Spleen (tissue), 11 donors: ENCODE data around the gene SHE. TPM values are rescaled to one million over a fixed set of nuclear protein-coding genes. Genes with fewer than 3 reads are reported as not detected.

ENCODE experiments used
- DNase-seq: peaks from one replicate; pipeline ENCODE4 v3.0.0-alpha.2; 2020
- H3K27ac ChIP-seq, 8 donors: fragments of 200-600 bp; sonication (generic) in 7 of 8; 1 replicate in 4 of 8; 2 replicates in 4 of 8; pipeline versions ENCODE4 v1.5.0 to v1.8.0; 2016 to 2021; ENCODE audit warnings: inconsistent platforms in 4 of 8, mild to moderate bottlenecking in 4 of 8, moderate library complexity in 1 of 8
- H3K27me3 ChIP-seq, 7 donors: fragments of 200-600 bp; sonication (generic) in 6 of 7; replicated peaks in 1 of 7; 1 replicate in 4 of 7; 2 replicates in 3 of 7; pipeline versions ENCODE4 v1.5.0 to v1.8.0; 2016 to 2021; ENCODE audit warnings: inconsistent platforms in 3 of 7, mild to moderate bottlenecking in 1 of 7
- H3K36me3 ChIP-seq, 6 donors: fragments of 200-600 bp; sonication (generic) in 5 of 6; 1 replicate in 4 of 6; 2 replicates in 2 of 6; pipeline versions ENCODE4 v1.5.0 to v1.8.0; 2016 to 2021; ENCODE audit warnings: inconsistent platforms in 2 of 6
- H3K4me1 ChIP-seq, 6 donors: fragments of 200-600 bp; sonication (generic) in 5 of 6; 1 replicate in 3 of 6; 2 replicates in 3 of 6; pipeline versions ENCODE4 v1.5.0 to v1.8.0; 2016 to 2021; ENCODE audit warnings: inconsistent platforms in 3 of 6
- H3K4me3 ChIP-seq, 8 donors: fragments of 200-600 bp; sonication (generic) in 7 of 8; 1 replicate in 4 of 8; 2 replicates in 4 of 8; pipeline versions ENCODE4 v1.5.0 to v1.8.0; 2016 to 2021; ENCODE audit warnings: inconsistent platforms in 4 of 8, mild to moderate bottlenecking in 4 of 8, moderate library complexity in 2 of 8
- H3K9me3 ChIP-seq, 8 donors: fragments of 200-600 bp; sonication (generic) in 7 of 8; 1 replicate in 4 of 8; 2 replicates in 4 of 8; pipeline versions ENCODE4 v1.5.0 to v1.8.0; 2016 to 2021; ENCODE audit warnings: inconsistent platforms in 4 of 8
- CTCF ChIP-seq, 11 experiments: fragments of 200-600 bp in 7 of 11; fragments of 450-650 bp in 4 of 11; sonication (generic) in 4 of 11; IDR thresholded peaks in 8 of 11; conservative IDR thresholded peaks in 3 of 11; 1 replicate in 7 of 11; 2 replicates in 4 of 11; pipeline versions ENCODE4 v1.4.0 to v1.8.0; 2016 to 2021; ENCODE audit warnings: antibody characterized with exemption in 11 of 11, inconsistent platforms in 4 of 11, mild to moderate bottlenecking in 1 of 11
- POLR2A ChIP-seq, 3 donors: fragments of 450-650 bp; IDR thresholded peaks; one replicate each; pipeline ENCODE4 v1.5.1; 2017; ENCODE audit warnings: antibody characterized with exemption in 3 of 3, mild to moderate bottlenecking in 1 of 3
- POLR2AphosphoS5 ChIP-seq, 3 donors: sonication (generic); formaldehyde crosslinking; IDR thresholded peaks; one replicate each; pipeline ENCODE4 v1.5.1; 2017; ENCODE audit warnings: antibody characterized with exemption in 3 of 3
- WGBS, 5 donors: extraction: QIAGEN DNeasy Blood & Tissue Kit in 3 of 5; methylation state at CpG; one replicate each; pipeline versions ENCODE4 v1.1.5 to v1.1.7; 2013 to 2018; 5-methylcytosine and 5-hydroxymethylcytosine counted together
- intact Hi-C: fragments of 100-400 bp; cut with DNase I; formaldehyde crosslinking; loops from one replicate; pipeline ENCODE4 v1.15.0; 2023; ENCODE audit warnings: low total_unique reads
- polyA plus RNA-seq, 3 donors: library from polyadenylated mRNA; stranded (reverse); fragments of 200-250 nt; gene quantifications; one replicate each; pipeline ENCODE4 v1.2.1, GENCODE V29; 2013
- total RNA-seq, 7 donors: library from RNA; depleted of rRNA in 3 of 7; stranded (reverse); fragments of >200 nt in 3 of 7; fragmentation: NEBNext Ultra II Directional in 4 of 7; extraction: Animal tissue kit (Norgen Biotek cat#: 25700) in 4 of 7; gene quantifications; one replicate each; pipeline versions ENCODE4 v1.1.0 to v1.2.1, GENCODE V29; 2016 to 2021
- donor health status: healthy with polysubstance abuse.
- donor health status: DM: no; HTN: no; CAD: no; lungs with moderate emphysema.
- donor health status: DM: no; HTN: no; CAD: no.
- donor health status: Bipolar disorder and iron deficiency.
- donor health status: healthy.
- donor health status: DM: no; HTN: no; CAD: no.
- donor health status: DM: yes; HTN: yes; CAD: no.

Gene SHE
- total and polyA plus RNA-seq, 10 donors: 8.2 to 54.7 (median 32.4) TPM

DNA sequence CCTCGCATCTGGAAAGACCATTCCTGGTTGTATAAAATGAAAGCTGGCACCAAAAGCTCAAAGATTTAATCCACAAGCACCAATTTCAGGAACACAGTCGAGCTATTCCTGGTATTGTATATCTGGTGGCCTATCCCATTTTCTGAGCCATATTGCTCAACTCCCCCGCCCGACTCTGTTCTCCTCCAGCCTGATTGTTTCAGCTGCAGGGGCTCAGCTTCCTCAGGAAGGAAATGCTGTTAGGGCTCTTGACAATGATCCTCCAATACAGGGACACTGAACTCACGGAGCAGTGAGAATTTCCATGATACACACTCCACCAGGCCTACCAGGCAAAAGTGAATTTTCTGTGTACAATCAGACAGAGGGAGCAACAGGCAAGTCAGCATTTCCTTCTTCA is 17.1 kb downstream of the SHE start:
- TF ChIP-seq POLR2AphosphoS5 (IDR thresholded peaks at IDR 0.05) (peak in 1 of 3 donors; percentile 81), POLR2A (IDR thresholded peaks at IDR 0.05) (no peak)

DNA sequence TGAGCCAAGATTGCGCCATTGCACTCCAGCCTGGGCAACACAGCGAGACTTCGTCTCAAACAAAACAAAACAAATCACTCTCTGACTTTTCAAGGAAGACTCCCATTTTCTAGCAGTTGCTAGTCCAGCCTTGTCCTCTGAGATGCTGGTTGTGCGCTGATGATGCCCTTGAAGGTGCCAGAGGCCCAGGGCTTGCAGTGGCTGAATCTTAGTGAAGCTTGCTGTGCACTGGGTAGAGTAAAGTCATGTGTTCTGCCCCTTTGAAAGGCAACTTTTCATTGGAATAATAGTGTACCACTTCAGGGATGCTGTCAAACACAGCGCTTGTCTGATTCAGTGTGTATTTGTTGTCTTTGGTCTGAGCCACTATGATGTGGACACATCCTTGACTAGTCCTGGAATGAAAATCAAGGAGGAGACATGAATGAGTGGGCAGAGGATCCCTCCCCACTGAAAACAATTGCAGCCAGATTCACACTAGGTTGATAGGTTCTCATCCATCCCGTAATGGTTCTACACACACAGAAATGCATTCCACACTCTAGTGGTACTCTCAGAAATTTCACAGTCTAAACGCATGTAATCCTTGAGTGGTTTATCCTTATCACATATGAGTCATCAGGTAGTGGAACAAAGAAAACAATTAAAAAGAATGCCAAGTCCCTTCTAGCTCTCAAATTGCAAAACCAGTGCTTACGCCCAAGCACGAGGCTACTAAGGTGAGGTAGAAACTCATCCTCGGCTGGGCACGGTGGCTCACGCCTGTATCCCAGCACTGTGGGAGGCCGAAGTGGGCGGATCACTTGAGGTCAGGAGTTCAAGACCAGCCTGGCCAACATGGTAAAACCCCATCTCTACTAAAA is 18.0 kb downstream of the SHE start:
- Histone ChIP-seq H3K4me1 (peaks cover 3 to 74% (median 44%) of the 10 kb centered on the region in 6 donors), H3K36me3 (peaks cover 0 to 36% (median 2%) of the 10 kb centered on the region in 6 donors), H3K27ac (peak overlapping the region in 7 of 8 donors; percentile 39 to 76 (median 73)), H3K27me3 (no peaks in the 10 kb centered on the region), H3K4me3 (no peak overlapping the region), H3K9me3 (no peaks in the 10 kb centered on the region)
- 70 to 84% (median 75%) methylated on average over 14 of the region's 14 CpGs for WGBS, 5 donors
- DNase-seq: no peak
- TF ChIP-seq POLR2A (IDR thresholded peaks at IDR 0.05): no peak
- no peak for TF ChIP-seq CTCF (IDR thresholded peaks at IDR 0.05 in 8 of 11, conservative IDR thresholded peaks at IDR 0.05 in 3 of 11)
- peak in 1 of 3 donors; percentile 13 for TF ChIP-seq POLR2AphosphoS5 (IDR thresholded peaks at IDR 0.05)
- intact Hi-C loops: loop anchor here (5.0 to 10.0 kb wide), 3 partner anchors 63 to 393 kb away; no protein-coding TSS in a partner anchor

More for the DNA sequence above, 17.1 kb downstream of the SHE start:
- Histone ChIP-seq H3K27ac (peak overlapping the region in 7 of 8 donors; percentile 39 to 76 (median 73)), H3K4me1 (peaks cover 6 to 74% (median 47%) of the 10 kb centered on the region in 6 donors), H3K36me3 (peaks cover 0 to 36% (median 2%) of the 10 kb centered on the region in 6 donors), H3K9me3 (no peaks in the 10 kb centered on the region), H3K27me3 (no peaks in the 10 kb centered on the region), H3K4me3 (no peak overlapping the region)
- intact Hi-C loops: loop anchor here (10.0 kb wide), 1 partner anchor 280 kb away; no protein-coding TSS in a partner anchor
- no peak for DNase-seq
- 20 to 41% (median 33%) methylated on average over 5 of the region's 5 CpGs for WGBS, 5 donors

- Histone ChIP-seq H3K9me3 (no peaks in the 10 kb centered on the region), H3K27ac (peak overlapping the region in 4 of 8 donors; percentile 28 to 39 (median 31)), H3K27me3 (no peaks in the 10 kb centered on the region), H3K4me3 (no peak overlapping the region), H3K4me1 (peaks cover 8 to 67% (median 37%) of the 10 kb centered on the region in 6 donors), H3K36me3 (peaks cover 0 to 21% (median 2%) of the 10 kb centered on the region in 6 donors)
- WGBS, 5 donors: 28 to 64% (median 50%) methylated on average over 1 of the region's 1 CpG
- TF ChIP-seq POLR2AphosphoS5 (IDR thresholded peaks at IDR 0.05) (no peak), POLR2A (IDR thresholded peaks at IDR 0.05) (no peak), CTCF (IDR thresholded peaks at IDR 0.05 in 8 of 11, conservative IDR thresholded peaks at IDR 0.05 in 3 of 11) (no peak)
- DNase-seq: no peak
- intact Hi-C loops: loop anchor here (5.0 to 10.0 kb wide), 3 partner anchors 66 to 396 kb away; no protein-coding TSS in a partner anchor
Measured at GRCh38 chr1:154481053-154481452, 21.2 kb downstream of the SHE start.

DNA sequence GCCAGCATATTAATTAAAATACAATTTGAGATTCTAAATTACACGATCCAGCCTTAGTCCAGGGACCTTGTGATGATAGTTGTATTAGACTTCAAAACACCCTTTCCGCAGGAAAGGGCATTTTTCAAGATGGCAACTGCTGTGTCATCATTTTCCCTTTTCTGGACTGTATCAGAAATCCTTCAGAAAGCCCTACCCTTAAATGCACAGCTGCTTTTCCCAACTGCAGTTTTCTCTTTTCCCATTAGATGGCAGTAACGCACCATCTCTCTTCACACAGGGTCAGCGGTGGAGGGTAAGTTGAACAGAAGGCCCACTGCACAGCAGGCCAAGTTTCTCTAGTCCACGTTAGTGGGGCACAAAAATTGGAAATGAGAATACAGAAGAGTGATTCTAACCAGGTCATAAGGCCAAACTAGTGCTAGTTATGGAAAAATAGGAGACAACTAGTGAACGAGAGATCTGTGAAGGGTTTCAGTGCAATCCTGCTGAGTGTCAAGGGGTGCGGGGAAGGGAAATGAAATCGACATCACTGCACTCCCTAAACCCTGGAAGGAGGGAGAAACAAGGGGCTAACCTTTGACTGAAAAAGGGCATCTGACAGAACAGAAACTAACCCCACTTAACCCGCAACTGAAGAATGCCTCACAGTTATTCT is 22.3 kb downstream of the SHE start:
- peaks cover 8 to 57% (median 29%) of the 10 kb centered on the region in 6 donors for H3K4me1 ChIP-seq
- 29 to 36% (median 32%) methylated on average over 9 of the region's 9 CpGs for WGBS, 5 donors
- H3K9me3 ChIP-seq: no peaks in the 10 kb centered on the region
- DNase-seq: no peak
- H3K4me3 ChIP-seq: no peak overlapping the region
- peak; percentile 87 to 99 (median 96) for TF ChIP-seq CTCF (IDR thresholded peaks at IDR 0.05 in 8 of 11, conservative IDR thresholded peaks at IDR 0.05 in 3 of 11)
- no peak for TF ChIP-seq POLR2A (IDR thresholded peaks at IDR 0.05)
- peak in 1 of 3 donors; percentile 57 for TF ChIP-seq POLR2AphosphoS5 (IDR thresholded peaks at IDR 0.05)
- no peaks in the 10 kb centered on the region for H3K27me3 ChIP-seq
- intact Hi-C loops: loop anchor here (5.0 to 10.0 kb wide), 3 partner anchors 67 to 397 kb away; no protein-coding TSS in a partner anchor
- H3K36me3 ChIP-seq: peaks cover 0 to 17% (median 2%) of the 10 kb centered on the region in 6 donors
- H3K27ac ChIP-seq: peak overlapping the region in 6 of 8 donors; percentile 1 to 54 (median 36)
